LHCN-M2 (cell line): ENCODE measurements around the gene NRTN. TPM values are rescaled to one million over a fixed set of nuclear protein-coding genes. Genes with fewer than 3 reads are reported as not detected.

ENCODE experiments used
- DNase-seq: peaks from one replicate; pipeline ENCODE4 v3.0.0-alpha.2; 2012; ENCODE audit warnings: low read depth
- total RNA-seq: library from RNA; depleted of rRNA; stranded (reverse); fragments of >200 nt; gene quantifications from 2 replicates; pipeline ENCODE4 v1.2.3, GENCODE V29; 2014; rRNA removed

NRTN gene
- total RNA-seq, 1 experiment from 2014 or later: not detected

DNA sequence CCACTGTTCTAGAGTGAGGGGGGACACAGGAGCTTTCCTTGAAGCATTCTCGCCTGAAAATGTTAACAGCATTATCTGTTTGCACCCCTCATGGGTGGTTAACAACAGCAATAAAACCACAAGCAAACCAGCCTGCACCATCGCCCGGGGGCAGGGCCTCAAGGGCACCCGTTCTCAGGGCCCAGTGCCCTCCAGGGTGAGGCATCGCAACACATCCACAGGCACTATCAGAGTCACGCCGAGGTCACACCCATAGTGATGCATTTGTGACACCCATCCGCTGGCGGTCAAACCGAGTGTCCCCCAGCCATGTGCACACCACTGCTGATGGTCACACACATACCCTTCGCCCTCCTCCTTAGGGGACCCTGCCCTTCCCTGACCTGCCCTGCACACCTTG lies 60.9 kb downstream of the NRTN start:
- DNase-seq: no peak

DNA sequence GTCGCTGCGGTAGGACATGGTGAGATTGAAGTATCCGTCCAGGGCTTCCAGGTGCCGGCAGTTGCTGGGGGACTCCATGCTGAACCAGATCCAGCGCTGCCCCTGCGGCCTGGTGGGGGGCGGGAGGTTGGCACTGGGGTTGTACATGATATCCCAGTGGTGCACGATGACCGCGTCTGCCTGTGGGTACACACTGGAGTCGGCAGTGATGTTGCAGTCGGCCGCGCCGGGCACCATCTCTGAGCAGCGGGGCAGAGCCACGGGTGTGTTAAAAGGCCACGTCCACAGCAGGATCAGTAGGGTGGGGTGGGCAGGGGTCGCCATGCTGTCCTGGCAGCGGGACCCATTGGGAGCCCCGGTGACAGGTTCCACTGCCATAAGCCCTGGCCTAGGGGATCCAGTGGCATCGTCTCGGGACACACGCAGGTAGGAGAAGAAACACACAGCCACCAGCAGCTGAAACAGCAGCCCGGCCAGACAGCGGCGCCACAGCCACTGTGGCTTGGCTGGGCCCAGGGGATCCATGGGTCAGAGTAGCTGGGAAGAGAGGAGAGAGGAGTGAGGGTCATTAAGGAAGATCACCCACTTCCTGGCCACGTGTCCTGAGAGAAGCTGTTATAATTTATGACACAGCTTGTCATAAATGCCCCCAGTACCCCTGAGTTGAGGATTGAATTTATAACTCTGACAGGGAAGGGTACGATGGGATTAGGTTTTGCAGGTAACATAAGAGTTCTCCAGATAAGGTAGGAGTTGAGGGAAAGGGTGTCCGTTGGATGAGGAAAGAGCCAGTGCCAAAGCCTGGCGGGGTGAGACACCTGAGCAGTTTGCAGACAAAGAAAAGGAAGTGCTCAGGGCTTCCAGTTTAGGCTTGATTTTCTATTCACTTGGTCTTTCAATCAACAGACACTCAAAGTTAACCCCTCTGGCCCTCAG lies 62.6 kb downstream of the NRTN start:
- DNase-seq: no peak

DNA sequence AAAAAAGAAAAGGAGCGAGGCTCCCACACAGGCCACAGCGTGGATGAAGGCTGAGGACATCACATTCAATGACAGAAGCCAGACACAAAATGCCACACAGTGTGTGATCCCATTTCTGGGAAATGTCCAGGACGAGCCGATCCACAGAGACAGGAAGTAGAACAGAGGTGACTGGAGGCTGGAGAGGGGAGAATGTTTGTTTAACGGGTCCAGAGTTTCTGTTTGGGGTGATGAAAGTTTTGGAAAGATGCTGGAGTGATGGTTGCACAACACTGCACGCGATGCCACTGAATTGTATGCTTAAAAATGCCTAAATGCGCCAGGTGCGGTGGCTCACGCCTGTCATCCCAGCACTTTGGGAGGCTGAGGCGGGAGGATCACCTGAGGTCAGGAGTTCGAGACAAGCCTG lies 66.1 kb downstream of the NRTN start:
- DNase-seq: no peak

DNA sequence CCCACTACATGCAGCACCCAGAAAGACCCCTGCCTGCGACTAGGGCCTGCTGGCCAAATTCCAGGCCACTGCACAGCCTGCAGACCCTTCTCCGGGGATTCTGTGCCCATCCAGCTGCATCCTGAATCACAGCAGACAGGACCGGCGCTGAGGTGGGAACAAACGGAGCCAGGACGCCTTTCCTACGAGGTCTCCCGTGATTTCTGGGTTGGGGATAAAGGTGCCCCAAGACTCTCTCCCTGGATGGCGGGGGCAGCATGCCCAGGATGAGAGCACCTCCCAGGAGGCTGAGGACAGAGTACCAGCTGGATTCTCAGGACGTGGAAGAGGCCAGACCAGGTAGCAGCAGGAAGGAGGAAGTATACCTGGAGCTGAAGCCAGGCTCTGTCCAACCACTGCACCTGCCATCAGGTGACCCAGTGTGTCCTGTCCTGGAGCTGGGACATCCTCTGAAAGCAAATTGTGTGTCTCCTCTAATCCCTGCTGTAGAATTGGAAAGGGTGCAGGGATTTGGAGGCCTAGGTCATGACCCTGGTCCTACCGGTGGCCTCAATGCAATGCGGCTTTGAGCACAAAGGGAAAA lies 68.8 kb downstream of the NRTN start:
- no peak for DNase-seq

DNA sequence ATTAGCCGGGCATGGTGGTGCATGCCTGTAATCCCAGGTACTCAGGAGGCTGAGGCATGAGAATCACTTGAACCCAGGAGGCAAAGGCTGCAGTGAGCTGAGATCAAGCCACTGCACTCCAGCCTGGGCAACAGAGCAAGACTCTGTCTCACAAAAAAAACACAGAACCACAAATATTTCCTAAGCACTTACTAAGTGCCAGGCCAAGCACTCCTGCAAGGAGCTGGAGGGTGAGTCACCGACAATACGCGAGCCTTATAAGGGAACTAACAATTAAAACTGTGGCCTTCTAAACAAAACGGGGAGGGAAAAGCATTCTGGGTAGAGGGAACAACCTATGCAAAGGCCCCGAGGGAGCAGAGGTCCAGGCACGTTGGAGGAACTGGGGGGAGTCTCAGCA lies 69.6 kb downstream of the NRTN start:
- peak; percentile 34 for DNase-seq

DNA sequence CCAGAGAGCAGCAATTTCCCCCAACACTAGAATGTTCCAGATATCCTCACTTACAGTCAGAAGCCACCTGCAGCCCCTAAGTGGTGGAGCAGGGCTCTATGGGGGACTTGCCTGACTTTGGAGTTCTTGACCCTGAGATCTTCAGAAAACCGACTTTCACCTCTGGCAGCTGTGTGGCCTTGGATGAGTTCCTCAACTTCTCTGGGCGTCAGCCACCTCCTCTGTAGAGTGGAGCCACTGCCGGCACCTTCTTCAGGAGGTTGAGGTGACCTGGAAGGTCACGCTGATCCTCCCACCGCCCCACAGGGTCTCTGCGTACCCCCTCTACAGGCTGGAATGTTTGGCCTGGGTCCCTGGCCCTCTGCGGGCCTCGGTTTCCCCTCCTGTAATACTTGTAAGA lies 72.6 kb downstream of the NRTN start:
- DNase-seq: no peak

DNA sequence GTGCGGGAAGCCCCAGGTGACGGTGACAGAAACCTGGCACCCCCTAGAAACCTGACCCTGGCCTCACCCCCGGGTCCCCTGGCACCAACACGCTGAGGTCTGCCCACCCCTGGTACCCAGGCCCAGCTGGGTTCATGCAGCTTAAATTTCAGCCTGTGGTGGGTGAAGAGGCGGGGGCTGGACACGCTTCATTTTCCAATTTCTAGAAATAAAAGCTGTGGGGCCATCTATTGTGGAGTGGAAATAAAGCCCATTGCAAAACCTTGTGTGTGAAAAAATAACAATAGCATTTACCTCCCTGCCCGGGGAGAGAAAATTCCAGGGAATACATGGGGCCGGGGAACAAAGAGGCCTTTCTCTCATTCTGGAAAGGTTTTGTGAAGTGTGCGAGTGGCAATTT lies 73.0 kb downstream of the NRTN start:
- DNase-seq: no peak

Other genes with a start within 250 kb of the NRTN start
- gene TINCR, start 237.1 kb upstream of the NRTN start, total RNA-seq: 0.06 TPM in 1 of 2 replicates, not detected in the other
- 17.6 and 23.2 TPM in 2 replicates for gene SAFB2, start 182.3 kb upstream of the NRTN start, total RNA-seq
- 21.2 and 45.7 TPM in 2 replicates for gene SAFB, start 182.0 kb upstream of the NRTN start, total RNA-seq
- 48.8 and 52.1 TPM in 2 replicates for gene MICOS13, start 124.6 kb upstream of the NRTN start, total RNA-seq
- 22.4 and 24.7 TPM in 2 replicates for gene HSD11B1L, start 124.0 kb upstream of the NRTN start, total RNA-seq
- gene RPL36, start 114.8 kb upstream of the NRTN start, total RNA-seq: 795 and 866 TPM in 2 replicates
- 71.2 and 83.6 TPM in 2 replicates for gene LONP1, start 84.9 kb upstream of the NRTN start, total RNA-seq
- gene CATSPERD, start 84.4 kb upstream of the NRTN start, total RNA-seq: not detected in 2 replicates
- 2.0 and 2.9 TPM in 2 replicates for gene PRR22, start 20.3 kb upstream of the NRTN start, total RNA-seq
- 44.6 and 47.6 TPM in 2 replicates for gene DUS3L, start 13.9 kb upstream of the NRTN start, total RNA-seq
- not detected in 2 replicates for gene FUT6, start 34.6 kb downstream of the NRTN start, total RNA-seq
- not detected in 2 replicates for gene FUT3, start 46.4 kb downstream of the NRTN start, total RNA-seq
- gene FUT5, start 65.5 kb downstream of the NRTN start, total RNA-seq: not detected in 2 replicates
- 172 and 188 TPM in 2 replicates for gene NDUFA11, start 98.7 kb downstream of the NRTN start, total RNA-seq
- gene VMAC, start 99.8 kb downstream of the NRTN start, total RNA-seq: 2.6 and 3.0 TPM in 2 replicates
- 2.4 and 3.5 TPM in 2 replicates for gene CAPS, start 109.2 kb downstream of the NRTN start, total RNA-seq
- 74.1 and 81.2 TPM in 2 replicates for gene RANBP3, start 173.1 kb downstream of the NRTN start, total RNA-seq